Measurements from ENCODE around the gene B4GALT1.

B4GALT1 gene

GRCh38 chr9:33124751-33125381, 42.3 kb downstream of the B4GALT1 start:
- no peaks in the 10 kb centered on the region for H3K27me3 ChIP-seq (replicated peaks; ENCODE audit: insufficient read depth, low read length)
- no peak overlapping the region for H3K4me2 ChIP-seq (ENCODE audit: low read depth, low read length)
- no peaks in the 10 kb centered on the region for H3K9me2 ChIP-seq (replicated peaks; ENCODE audit: insufficient read depth, low read length)
- H3K4me1 ChIP-seq (ENCODE audit: low read length), result peaks cover 7% of the 10 kb centered on the region
- no peak overlapping the region for H3K27ac ChIP-seq (ENCODE audit: low read length)
- no peaks in the 10 kb centered on the region for H3F3A ChIP-seq (ENCODE audit: insufficient read depth, low read length)
- no peak overlapping the region for H3K4me3 ChIP-seq (ENCODE audit: low read length)
- no peaks in the 10 kb centered on the region for H4K20me1 ChIP-seq (ENCODE audit: insufficient read depth, low read length)
- H2AFZ ChIP-seq (ENCODE audit: low read length), result no peak overlapping the region
- DNase-seq, result no peak
- H3K9me3 ChIP-seq (replicated peaks; ENCODE audit: insufficient read depth, low read length), result no peaks in the 10 kb centered on the region
- H3K9ac ChIP-seq (ENCODE audit: low read length), result no peak overlapping the region
- no peaks in the 10 kb centered on the region for H3K36me3 ChIP-seq (replicated peaks; ENCODE audit: insufficient read depth, low read length)
- 0 out of 2 replicates have a peak, but pooled peaks cover 9% of the 10 kb centered on the region for H3K79me2 ChIP-seq (ENCODE audit: low read length)
- TF ChIP-seq, protein P1, sequence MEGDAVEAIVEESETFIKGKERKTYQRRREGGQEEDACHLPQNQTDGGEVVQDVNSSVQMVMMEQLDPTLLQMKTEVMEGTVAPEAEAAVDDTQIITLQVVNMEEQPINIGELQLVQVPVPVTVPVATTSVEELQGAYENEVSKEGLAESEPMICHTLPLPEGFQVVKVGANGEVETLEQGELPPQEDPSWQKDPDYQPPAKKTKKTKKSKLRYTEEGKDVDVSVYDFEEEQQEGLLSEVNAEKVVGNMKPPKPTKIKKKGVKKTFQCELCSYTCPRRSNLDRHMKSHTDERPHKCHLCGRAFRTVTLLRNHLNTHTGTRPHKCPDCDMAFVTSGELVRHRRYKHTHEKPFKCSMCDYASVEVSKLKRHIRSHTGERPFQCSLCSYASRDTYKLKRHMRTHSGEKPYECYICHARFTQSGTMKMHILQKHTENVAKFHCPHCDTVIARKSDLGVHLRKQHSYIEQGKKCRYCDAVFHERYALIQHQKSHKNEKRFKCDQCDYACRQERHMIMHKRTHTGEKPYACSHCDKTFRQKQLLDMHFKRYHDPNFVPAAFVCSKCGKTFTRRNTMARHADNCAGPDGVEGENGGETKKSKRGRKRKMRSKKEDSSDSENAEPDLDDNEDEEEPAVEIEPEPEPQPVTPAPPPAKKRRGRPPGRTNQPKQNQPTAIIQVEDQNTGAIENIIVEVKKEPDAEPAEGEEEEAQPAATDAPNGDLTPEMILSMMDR (IDR thresholded peaks at IDR 0.05; ENCODE audit: low read length), result no peak
- TF ChIP-seq EZH2 (optimal IDR thresholded peaks at IDR 0.05; ENCODE audit: low read depth, low read length) (no peak), EZH2phosphoT487 (IDR thresholded peaks at IDR 0.05; ENCODE audit: low read length) (no peak)

DNA sequence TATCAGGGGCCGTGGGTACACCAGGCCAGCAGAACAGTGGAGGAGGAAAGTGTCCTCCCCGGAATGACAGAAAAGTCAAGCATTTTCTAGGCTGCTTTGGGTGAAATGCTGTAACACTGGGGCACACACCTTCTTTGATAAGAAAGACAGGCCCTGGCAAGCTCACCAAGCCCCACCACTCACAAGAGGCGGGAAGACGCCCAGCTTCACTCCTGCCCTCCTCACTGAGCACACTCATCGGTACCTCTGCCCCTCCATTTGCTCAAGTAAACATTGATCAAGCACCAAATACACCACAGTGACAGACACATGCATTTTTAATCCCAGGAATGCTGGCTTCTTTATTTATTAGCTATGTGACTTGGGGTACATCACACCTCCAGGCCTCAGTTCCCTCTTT, 43.1 kb downstream of the B4GALT1 start:
- no peak overlapping the region for H3K27ac ChIP-seq (ENCODE audit: low read length)
- H3K79me2 ChIP-seq (ENCODE audit: low read length), result 0 out of 2 replicates have a peak, but pooled peaks cover 9% of the 10 kb centered on the region
- no peak overlapping the region for H3K4me2 ChIP-seq (ENCODE audit: low read depth, low read length)
- no peak overlapping the region for H3K9ac ChIP-seq (ENCODE audit: low read length)
- no peaks in the 10 kb centered on the region for H3K27me3 ChIP-seq (replicated peaks; ENCODE audit: insufficient read depth, low read length)
- no peak for DNase-seq
- peaks cover 7% of the 10 kb centered on the region for H3K4me1 ChIP-seq (ENCODE audit: low read length)
- H3K4me3 ChIP-seq (ENCODE audit: low read length), result no peak overlapping the region
- no peaks in the 10 kb centered on the region for H3K36me3 ChIP-seq (replicated peaks; ENCODE audit: insufficient read depth, low read length)
- no peaks in the 10 kb centered on the region for H4K20me1 ChIP-seq (ENCODE audit: insufficient read depth, low read length)
- no peak overlapping the region for H2AFZ ChIP-seq (ENCODE audit: low read length)
- no peaks in the 10 kb centered on the region for H3K9me3 ChIP-seq (replicated peaks; ENCODE audit: insufficient read depth, low read length)
- no peaks in the 10 kb centered on the region for H3F3A ChIP-seq (ENCODE audit: insufficient read depth, low read length)
- no peaks in the 10 kb centered on the region for H3K9me2 ChIP-seq (replicated peaks; ENCODE audit: insufficient read depth, low read length)
- TF ChIP-seq, protein P1 (IDR thresholded peaks at IDR 0.05; ENCODE audit: low read length), result no peak
- TF ChIP-seq EZH2 (optimal IDR thresholded peaks at IDR 0.05; ENCODE audit: low read depth, low read length) (no peak), EZH2phosphoT487 (IDR thresholded peaks at IDR 0.05; ENCODE audit: low read length) (no peak)

GRCh38 chr9:33123407-33124031, 43.6 kb downstream of the B4GALT1 start:
- no peaks in the 10 kb centered on the region for H3K9me2 ChIP-seq (replicated peaks; ENCODE audit: insufficient read depth, low read length)
- H2AFZ ChIP-seq (ENCODE audit: low read length), result no peak overlapping the region
- peaks cover 7% of the 10 kb centered on the region for H3K4me1 ChIP-seq (ENCODE audit: low read length)
- TF ChIP-seq EZH2 (optimal IDR thresholded peaks at IDR 0.05; ENCODE audit: low read depth, low read length) (no peak), EZH2phosphoT487 (IDR thresholded peaks at IDR 0.05; ENCODE audit: low read length) (no peak)
- TF ChIP-seq, protein P1 (IDR thresholded peaks at IDR 0.05; ENCODE audit: low read length), result no peak
- H3K9ac ChIP-seq (ENCODE audit: low read length), result no peak overlapping the region
- DNase-seq, result no peak
- no peaks in the 10 kb centered on the region for H3K36me3 ChIP-seq (replicated peaks; ENCODE audit: insufficient read depth, low read length)
- H3K27me3 ChIP-seq (replicated peaks; ENCODE audit: insufficient read depth, low read length), result no peaks in the 10 kb centered on the region
- no peak overlapping the region for H3K27ac ChIP-seq (ENCODE audit: low read length)
- H3K79me2 ChIP-seq (ENCODE audit: low read length), result 0 out of 2 replicates have a peak, but pooled peaks cover 7% of the 10 kb centered on the region
- H3K9me3 ChIP-seq (replicated peaks; ENCODE audit: insufficient read depth, low read length), result no peaks in the 10 kb centered on the region
- no peaks in the 10 kb centered on the region for H4K20me1 ChIP-seq (ENCODE audit: insufficient read depth, low read length)
- no peak overlapping the region for H3K4me3 ChIP-seq (ENCODE audit: low read length)
- no peak overlapping the region for H3K4me2 ChIP-seq (ENCODE audit: low read depth, low read length)
- no peaks in the 10 kb centered on the region for H3F3A ChIP-seq (ENCODE audit: insufficient read depth, low read length)
